OCI-LY3 (cell line): ENCODE data around the gene GPR107.

Experiments used
- EZH2phosphoT487 ChIP-seq: fragments of 200-600 bp; shearing (Covaris generic); IDR thresholded peaks from 2 replicates; pipeline ENCODE4 v1.6.1; 2018; ENCODE audit warnings: antibody characterized with exemption, mixed run types, low read depth
- TF ChIP-seq, protein P1 (sequence below): fragments of 200-600, 300-600 bp; sonication (generic); IDR thresholded peaks from 2 replicates; pipeline ENCODE4 v1.5.1; 2014; ENCODE audit warnings: antibody characterized with exemption, low read length, low read depth

DNA sequence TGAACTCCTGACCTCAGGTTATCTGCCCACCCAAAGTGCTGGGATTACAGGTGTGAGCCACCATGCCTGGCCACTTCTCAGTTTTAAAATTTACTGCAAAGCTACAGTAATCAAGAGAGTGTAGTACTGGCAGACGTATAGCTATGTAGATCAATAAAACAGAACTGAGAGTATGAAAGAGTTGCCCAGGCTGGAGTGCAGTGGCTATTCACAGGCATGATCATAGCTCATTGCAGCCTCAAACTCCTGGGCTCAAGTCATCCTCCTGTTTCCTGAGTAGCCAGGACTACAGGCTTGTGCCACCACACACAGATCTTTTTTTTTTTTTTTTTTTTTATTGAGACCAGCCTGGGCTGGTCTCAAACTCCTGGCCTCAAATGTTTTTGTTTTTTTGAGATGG is 92.0 kb downstream of the GPR107 start:
- TF ChIP-seq, protein P1, sequence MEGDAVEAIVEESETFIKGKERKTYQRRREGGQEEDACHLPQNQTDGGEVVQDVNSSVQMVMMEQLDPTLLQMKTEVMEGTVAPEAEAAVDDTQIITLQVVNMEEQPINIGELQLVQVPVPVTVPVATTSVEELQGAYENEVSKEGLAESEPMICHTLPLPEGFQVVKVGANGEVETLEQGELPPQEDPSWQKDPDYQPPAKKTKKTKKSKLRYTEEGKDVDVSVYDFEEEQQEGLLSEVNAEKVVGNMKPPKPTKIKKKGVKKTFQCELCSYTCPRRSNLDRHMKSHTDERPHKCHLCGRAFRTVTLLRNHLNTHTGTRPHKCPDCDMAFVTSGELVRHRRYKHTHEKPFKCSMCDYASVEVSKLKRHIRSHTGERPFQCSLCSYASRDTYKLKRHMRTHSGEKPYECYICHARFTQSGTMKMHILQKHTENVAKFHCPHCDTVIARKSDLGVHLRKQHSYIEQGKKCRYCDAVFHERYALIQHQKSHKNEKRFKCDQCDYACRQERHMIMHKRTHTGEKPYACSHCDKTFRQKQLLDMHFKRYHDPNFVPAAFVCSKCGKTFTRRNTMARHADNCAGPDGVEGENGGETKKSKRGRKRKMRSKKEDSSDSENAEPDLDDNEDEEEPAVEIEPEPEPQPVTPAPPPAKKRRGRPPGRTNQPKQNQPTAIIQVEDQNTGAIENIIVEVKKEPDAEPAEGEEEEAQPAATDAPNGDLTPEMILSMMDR, result no peak
- no peak for TF ChIP-seq EZH2phosphoT487
